B cell (primary cell): ENCODE results near the gene SERPINI1. TPM values are rescaled to one million over a fixed set of nuclear protein-coding genes. Genes with fewer than 3 reads are reported as not detected.

ENCODE experiments used
- ATAC-seq: fragments of 200-7000 bp; cut with Tn5 transposase; one replicate; pipeline ENCODE4 v1.10.0; 2021; ENCODE audit warnings: low read depth, mild to moderate bottlenecking, moderate number of reproducible peaks, moderate library complexity
- CTCF ChIA-PET: fragments of 350-600 bp; sonication (Branson Sonifier 250); formaldehyde crosslinking; loops from one replicate; lab custom pipeline; 2021; ENCODE audit warnings: antibody characterized with exemption, inconsistent platforms; lab: Charles Lee
- POLR2A ChIA-PET: fragments of 350-600 bp; sonication (Branson Sonifier 250); formaldehyde crosslinking; loops from one replicate; lab custom pipeline; 2021; ENCODE audit warnings: antibody characterized with exemption; lab: Charles Lee
- DNase-seq: peaks from one replicate; pipeline ENCODE4 v3.0.0; 2013
- H2AFZ ChIP-seq: 2 replicates; pipeline ENCODE4 v1.6.1; 2012; ENCODE audit warnings: mild to moderate bottlenecking, low read depth, low read length; ENCODE audit not compliant: insufficient read depth, poor library complexity, severe bottlenecking
- H3K27ac ChIP-seq, 2 donors: 1 replicate in 1 of 2; 2 replicates in 1 of 2; pipeline ENCODE4 v1.5.1; 2012 to 2013; ENCODE audit warnings: low read length in 2 of 2, mild to moderate bottlenecking in 2 of 2, moderate library complexity in 1 of 2
- H3K27me3 ChIP-seq, 4 experiments: fragments of 200-600 bp in 1 of 4; sonication (generic) in 1 of 4; replicated peaks in 1 of 4; 1 replicate in 2 of 4; 2 replicates in 2 of 4; pipeline versions ENCODE4 v1.6.1 to v1.7.0; 2013 to 2016; ENCODE audit warnings: low read length in 3 of 4, mild to moderate bottlenecking in 2 of 4, mixed read lengths in 1 of 4, moderate library complexity in 1 of 4; ENCODE audit not compliant: insufficient read depth in 4 of 4, control insufficient read depth in 3 of 4; ENCODE audit errors: control extremely low read depth in 1 of 4
- H3K36me3 ChIP-seq, 2 experiments: replicated peaks in 1 of 2; 1 replicate in 1 of 2; 2 replicates in 1 of 2; pipeline versions ENCODE4 v1.6.1 to v1.7.1; 2013; ENCODE audit warnings: low read length in 1 of 2; ENCODE audit not compliant: insufficient read depth in 2 of 2, control insufficient read depth in 1 of 2; ENCODE audit errors: control extremely low read depth in 1 of 2, extremely low read depth in 1 of 2
- H3K4me1 ChIP-seq, 2 donors: fragments of 200-600 bp in 1 of 2; sonication (generic) in 1 of 2; 1 replicate in 1 of 2; 2 replicates in 1 of 2; pipeline versions ENCODE4 v1.5.1 to v1.6.1; 2013 to 2017; ENCODE audit warnings: low read length in 2 of 2; ENCODE audit not compliant: control insufficient read depth in 2 of 2, insufficient read depth in 2 of 2
- H3K4me2 ChIP-seq: replicated peaks from 2 replicates; pipeline ENCODE3; 2012; ENCODE audit warnings: mild to moderate bottlenecking, low read depth, low read length; ENCODE audit not compliant: poor library complexity, severe bottlenecking
- H3K4me3 ChIP-seq, 5 experiments: fragments of 200-600 bp in 1 of 5; sonication (generic) in 1 of 5; 1 replicate in 3 of 5; 2 replicates in 2 of 5; pipeline versions ENCODE4 v1.5.1 to v1.7.0; 2011 to 2016; ENCODE audit warnings: low read length in 4 of 5, mild to moderate bottlenecking in 4 of 5, low read depth in 2 of 5, control low read depth in 1 of 5, moderate library complexity in 1 of 5; ENCODE audit not compliant: insufficient read depth in 1 of 5; ENCODE audit errors: control extremely low read depth in 1 of 5, extremely low read depth in 1 of 5
- H3K79me2 ChIP-seq: fragments of 200-600 bp; sonication (generic); one replicate; pipeline ENCODE4 v1.6.0; 2016; ENCODE audit warnings: low read length; ENCODE audit not compliant: control insufficient read depth, insufficient read depth
- H3K9ac ChIP-seq: fragments of 200-600 bp; sonication (generic); 2 replicates; pipeline ENCODE4 v1.6.1; 2017; ENCODE audit warnings: mild to moderate bottlenecking, low read length, moderate library complexity
- H3K9me3 ChIP-seq, 3 donors: one replicate each; pipeline versions ENCODE4 v1.6.1 to v1.7.1; 2013; ENCODE audit warnings: low read length in 2 of 3; ENCODE audit not compliant: control insufficient read depth in 2 of 3, insufficient read depth in 1 of 3; ENCODE audit errors: control extremely low read depth in 1 of 3
- H4K20me1 ChIP-seq: 2 replicates; pipeline ENCODE4 v1.6.0; 2012; ENCODE audit warnings: mild to moderate bottlenecking, low read length; ENCODE audit not compliant: insufficient read depth, control insufficient read depth, poor library complexity, severe bottlenecking
- H3K27ac Mint-ChIP-seq: one replicate; pipeline ENCODE4 v1.8.0; 2021; ENCODE audit warnings: mixed read lengths
- H3K27me3 Mint-ChIP-seq: one replicate; pipeline ENCODE4 v1.8.0; 2021; ENCODE audit warnings: mixed read lengths
- H3K4me1 Mint-ChIP-seq: one replicate; pipeline ENCODE4 v1.8.0; 2021; ENCODE audit warnings: mixed read lengths
- H3K4me3 Mint-ChIP-seq: one replicate; pipeline ENCODE4 v1.8.0; 2021; ENCODE audit warnings: mixed read lengths
- H3K9me3 Mint-ChIP-seq: one replicate; pipeline ENCODE4 v1.8.0; 2022; ENCODE audit warnings: mixed read lengths; ENCODE audit not compliant: insufficient read depth
- CTCF ChIP-seq: fragments of 200-600 bp; IDR thresholded peaks from one replicate; pipeline ENCODE4 v1.8.0; 2022; ENCODE audit warnings: antibody characterized with exemption, mild to moderate bottlenecking
- EZH2 ChIP-seq: IDR thresholded peaks from 2 replicates; pipeline ENCODE4 v1.6.1; 2012; ENCODE audit warnings: borderline replicate concordance, low read depth, mild to moderate bottlenecking, moderate library complexity, low read length; ENCODE audit not compliant: insufficient read depth, poor library complexity, severe bottlenecking
- WGBS: methylation state at CpG from one replicate; pipeline ENCODE4 v1.1.5; 2013; ENCODE audit warnings: missing lambda C conversion rate; ENCODE audit not compliant: insufficient coverage; 5-methylcytosine and 5-hydroxymethylcytosine counted together
- intact Hi-C: fragments of 100-400 bp; cut with micrococcal nuclease; formaldehyde crosslinking; loops from one replicate; pipeline ENCODE4 v1.10.0; 2022
- polyA plus RNA-seq: library from polyadenylated mRNA; depleted of rRNA; stranded (reverse); fragments of >200 nt; gene quantifications from 2 replicates; pipeline ENCODE4 v1.2.3, GENCODE V29; 2012
- total RNA-seq, 2 donors: library from RNA; stranded (reverse); fragments of 120-200 nt in 1 of 2; gene quantifications; 1 replicate in 1 of 2; 2 replicates in 1 of 2; pipeline versions ENCODE4 v1.2.3 to v1.2.4, GENCODE V29; 2013 to 2022

The SERPINI1 gene
- total and polyA plus RNA-seq, 2 donors (not counting 1 experiment from before 2014, with no cell fraction given), result 6.8 to 7.0 TPM

GRCh38 chr3:167712445-167712844 is 23.1 kb upstream of the SERPINI1 start:
- ChIA-PET POLR2A (no interaction called here), CTCF (interaction anchor here (1.5 kb wide), 1 partner anchor 9 kb away, joined by 3 read pairs; no protein-coding TSS in a partner anchor)
- no peak for TF ChIP-seq EZH2
- TF ChIP-seq CTCF, result no peak
- Histone ChIP-seq H3K4me2 (no peak overlapping the region), H3K27me3 (no peaks in the 10 kb centered on the region), H3K36me3 (peaks cover 12 to 43% of the 10 kb centered on the region in 2 experiments), H3K9ac (no peak overlapping the region), H3K79me2 (peaks cover 95% of the 10 kb centered on the region), H3K4me3 (no peak overlapping the region), H3K9me3 (peaks cover 0 to 1% (median 0%) of the 10 kb centered on the region in 3 donors), H3K4me1 (no peaks in the 10 kb centered on the region), H3K27ac (no peak overlapping the region), H2AFZ (no peak overlapping the region), H4K20me1 (peaks cover 53% of the 10 kb centered on the region)
- H3K4me1 Mint-ChIP-seq, result peaks cover 36% of the 10 kb centered on the region
- intact Hi-C loops, result no loop called here
- H3K27me3 Mint-ChIP-seq, result no peaks in the 10 kb centered on the region
- no peaks in the 10 kb centered on the region for H3K9me3 Mint-ChIP-seq
- no peak overlapping the region for H3K4me3 Mint-ChIP-seq
- no peak overlapping the region for H3K27ac Mint-ChIP-seq
- whole genome bisulfite sequencing, result no CpG with 5 or more reads among the region's 3 CpGs
- no peak for DNase-seq
- no peak for ATAC-seq

GRCh38 chr3:167714871-167715270 is 20.6 kb upstream of the SERPINI1 start:
- H3K36me3 ChIP-seq, result peaks cover 19 to 49% of the 10 kb centered on the region in 2 experiments
- no peak overlapping the region for H3K4me3 ChIP-seq
- no peak overlapping the region for H3K27ac ChIP-seq
- DNase-seq (no peak), ATAC-seq (no peak)
- no peak overlapping the region for H3K4me3 Mint-ChIP-seq
- TF ChIP-seq CTCF, result no peak
- TF ChIP-seq EZH2, result no peak
- no peaks in the 10 kb centered on the region for H3K27me3 ChIP-seq
- no peak overlapping the region for H2AFZ ChIP-seq
- H3K9me3 Mint-ChIP-seq, result no peaks in the 10 kb centered on the region
- H3K4me2 ChIP-seq, result no peak overlapping the region
- H3K79me2 ChIP-seq, result peaks cover 93% of the 10 kb centered on the region
- no peak overlapping the region for H3K27ac Mint-ChIP-seq
- ChIA-PET POLR2A (no interaction called here), CTCF (no interaction called here)
- peaks cover 33% of the 10 kb centered on the region for H3K4me1 Mint-ChIP-seq
- intact Hi-C loops, result no loop called here
- peaks cover 60% of the 10 kb centered on the region for H4K20me1 ChIP-seq
- no peak overlapping the region for H3K9ac ChIP-seq
- H3K4me1 ChIP-seq, result no peaks in the 10 kb centered on the region
- no CpG with 5 or more reads among the region's 1 CpG for WGBS
- no peaks in the 10 kb centered on the region for H3K27me3 Mint-ChIP-seq
- no peaks in the 10 kb centered on the region for H3K9me3 ChIP-seq
